ENCODE results near the gene PRDM15. TPM values are rescaled to one million over a fixed set of nuclear protein-coding genes. Genes with fewer than 3 reads are reported as not detected.

Gene PRDM15
- total RNA-seq, 1 experiment from 2014 or later: 9.9 TPM

DNA sequence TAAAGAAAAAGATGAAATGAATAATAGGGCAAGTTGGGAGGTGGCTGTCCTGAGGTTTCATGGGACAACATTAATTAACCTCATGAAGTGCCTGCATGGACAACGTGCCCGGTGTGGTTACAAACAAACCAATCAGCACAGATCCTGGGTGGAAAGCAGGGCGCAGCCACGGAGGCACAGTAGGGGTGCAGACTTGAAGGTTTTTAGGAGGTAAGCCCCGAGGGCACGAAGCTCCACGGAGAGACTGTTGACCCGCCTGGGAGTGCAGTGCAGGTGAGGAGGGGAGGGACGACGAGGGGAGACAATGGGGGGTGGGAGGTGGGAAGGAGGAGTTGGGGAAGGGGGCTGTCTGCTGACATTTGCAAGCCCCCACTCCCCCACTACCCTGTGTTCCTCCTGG lies 110.0 kb downstream of the PRDM15 start:
- Mint-ChIP-seq H3K27me3 (ENCODE audit: low read depth) (peaks cover 83% of the 10 kb centered on the region), H3K36me3 (ENCODE audit: insufficient read depth in 1 of 3, low read depth in 3 of 3) (no peaks in the 10 kb centered on the region), H3K9me3 (peaks cover 0 to 2% of the 10 kb centered on the region in 2 experiments; a peak in 2 of 5 replicates), H3K27ac (no peak overlapping the region), H3K4me1 (peaks cover 52 to 70% of the 10 kb centered on the region in 2 experiments), H3K4me3 (peak overlapping the region; percentile 62 to 85)
- Histone ChIP-seq H3T11ph (ENCODE audit: low read length) (no peak overlapping the region), H3K79me2 (ENCODE audit: insufficient read depth, low read length) (no peaks in the 10 kb centered on the region), H2AFZ (ENCODE audit: low read length) (no peak overlapping the region), H3K14ac (ENCODE audit: insufficient read depth, low read length) (peak overlapping the region; percentile 77), H3K23ac (ENCODE audit: insufficient read length, low read depth, low read length) (no peak overlapping the region), H4K91ac (ENCODE audit: insufficient read length, low read depth, low read length) (no peak overlapping the region), H3K27ac (ENCODE audit: insufficient read length, low read depth, low read length) (no peak overlapping the region), H4K20me1 (ENCODE audit: control insufficient read depth, insufficient read depth, insufficient read length) (no peaks in the 10 kb centered on the region), H3K23me2 (ENCODE audit: insufficient read length, low read depth, low read length, poor library complexity, severe bottlenecking) (peaks cover 9% of the 10 kb centered on the region), H2AK5ac (ENCODE audit: insufficient read length, low read length) (no peak overlapping the region), H3K27me3 (ENCODE audit: insufficient read depth, low read length) (peaks cover 59% of the 10 kb centered on the region), H4K5ac (ENCODE audit: insufficient read length, low read depth, low read length) (no peak overlapping the region), H2BK5ac (ENCODE audit: insufficient read length, low read length) (no peak overlapping the region), H4K8ac (replicated peaks; ENCODE audit: insufficient read length, low read depth, low read length) (no peak overlapping the region), H3K9me3 (ENCODE audit: control insufficient read depth, low read depth, low read length) (no peaks in the 10 kb centered on the region), H3K18ac (ENCODE audit: insufficient read length, low read depth, low read length) (peak overlapping the region; percentile 77), H3K4me2 (ENCODE audit: insufficient read depth, insufficient read length, low read length) (peak overlapping the region; percentile 80), H3K56ac (ENCODE audit: insufficient read length, low read depth, low read length) (no peak overlapping the region), H3K4me1 (ENCODE audit: insufficient read depth, low read length) (peaks cover 6% of the 10 kb centered on the region; the same call in 1 of the 2 replicates), H3K9ac (ENCODE audit: extremely low read depth, insufficient read length, low read length) (no peak overlapping the region), H3K4ac (ENCODE audit: low read depth, low read length) (no peak overlapping the region), H2BK15ac (ENCODE audit: low read depth, low read length) (no peak overlapping the region), H2BK120ac (ENCODE audit: low read depth, low read length, poor library complexity, severe bottlenecking) (no peak overlapping the region), H2BK12ac (ENCODE audit: insufficient read length, low read depth, low read length) (no peak overlapping the region), H3K79me1 (ENCODE audit: insufficient read depth, low read depth, low read length, poor library complexity, severe bottlenecking) (no peaks in the 10 kb centered on the region), H2BK20ac (ENCODE audit: low read depth, low read length, poor library complexity, severe bottlenecking) (no peak overlapping the region)
- no peak for TF ChIP-seq CTCF (conservative IDR thresholded peaks at IDR 0.05)
- WGBS (ENCODE audit: extremely low coverage, insufficient read length, low lambda C conversion rate): no CpG with 5 or more reads among the region's 10 CpGs
- DNase-seq: no peak

Measured in H9 (cell line).